ENCODE measurements around the gene DDX39A.

- TF ChIP-seq CTCF (IDR thresholded peaks at IDR 0.05) = no peak
- no peak for TF ChIP-seq POLR2A (IDR thresholded peaks at IDR 0.05)
Observed at GRCh38 chr19:14412996-14413692, 6.0 kb downstream of the DDX39A start.
